Measurements from ENCODE around the gene LGALS9. TPM values are rescaled to one million over a fixed set of nuclear protein-coding genes. Genes with fewer than 3 reads are reported as not detected.

Gene LGALS9
- total and polyA plus RNA-seq, 9 of the 15 experiments (the other 6 are each of a cell fraction or from before 2014, with no cell fraction given) = 0.45 to 6.9 (median 2.8) TPM

GRCh38 chr17:27603880-27604794, 26.9 kb upstream of the LGALS9 start:
- FAIRE-seq (no peak), ATAC-seq (no peak), DNase-seq (ENCODE audit: extremely low read depth in 1 of 4, low spot score in 3 of 4) (no peak)
- BruUV-seq (replicated peaks) = no TSS peak
- in situ Hi-C loops (cut with MboI) = loop anchor here (10.0 kb wide), 1 partner anchor 359 kb away; no protein-coding TSS in a partner anchor
- Histone ChIP-seq H3K36me3 (ENCODE audit: control insufficient read depth, insufficient read depth, low read length) (peaks cover 74% of the 10 kb centered on the region), H3K27ac (ENCODE audit: extremely low read depth, low read depth, low read length) (no peak overlapping the region; the same call in 2 of the 3 replicates), H3K9me1 (ENCODE audit: control insufficient read depth, insufficient read depth, low read length) (no peaks in the 10 kb centered on the region), H2AFZ (ENCODE audit: low read depth, low read length) (no peak overlapping the region), H3K9me3 (replicated peaks; ENCODE audit: control insufficient read depth, insufficient read depth, low read depth, low read length) (no peaks in the 10 kb centered on the region), H3K4me1 (replicated peaks in 1 of 2; ENCODE audit: control insufficient read depth in 2 of 2, insufficient read depth in 2 of 2, low read length in 2 of 2) (peaks cover 28 to 34% of the 10 kb centered on the region in 2 experiments), H3K9ac (ENCODE audit: insufficient read depth in 1 of 2, low read depth in 2 of 2, low read length in 2 of 2) (peak overlapping the region; percentile 72 to 85; a peak in 3 of 4 replicates), H3K4me3 (no peak overlapping the region), H3K4me2 (ENCODE audit: insufficient read depth, low read length) (no peak overlapping the region), H4K20me1 (replicated peaks; ENCODE audit: control insufficient read depth, insufficient read depth, low read length) (no peaks in the 10 kb centered on the region), H3K79me2 (ENCODE audit: control insufficient read depth, insufficient read depth, low read length) (no peaks in the 10 kb centered on the region), H3K27me3 (ENCODE audit: control insufficient read depth in 2 of 2, insufficient read depth in 2 of 2, low read length in 2 of 2) (no peaks in the 10 kb centered on the region)
- ChIA-PET CTCF (ENCODE audit: low intra/inter-chr PET ratio) (interaction anchor here (1.2 to 5.1 kb wide), 4 partner anchors 47 to 368 kb away, joined by 6 to 60 read pairs (median 16); no protein-coding TSS in a partner anchor), POLR2A (interaction anchor here (0.5 to 1.7 kb wide), 3 partner anchors 9 to 138 kb away, joined by 3 to 7 read pairs (median 3); no protein-coding TSS in a partner anchor)
- 91% methylated on average over 20 of the region's 22 CpGs for WGBS (ENCODE audit: insufficient coverage, low coverage, missing lambda C conversion rate)
- TF ChIP-seq ZC3H4 (CRISPR knock-in tag; IDR thresholded peaks at IDR 0.05; ENCODE audit: borderline replicate concordance) (no peak), BCOR (IDR thresholded peaks at IDR 0.05) (peak; percentile 62), RBM25 (IDR thresholded peaks at IDR 0.05; ENCODE audit: low read depth, low read length, severe bottlenecking) (peak; percentile 80)
- intact Hi-C loops (cut with micrococcal nuclease) = loop anchor here (1.0 to 2.0 kb wide), 3 partner anchors 47 to 151 kb away; no protein-coding TSS in a partner anchor
